Right atrium auricular region (tissue), 2 donors: ENCODE results near the gene CACNA1G. TPM values are rescaled to one million over a fixed set of nuclear protein-coding genes. Genes with fewer than 3 reads are reported as not detected.

ENCODE experiments used
- DNase-seq: peaks from one replicate; pipeline ENCODE4 v3.0.0-alpha.2; 2019; ENCODE audit warnings: low spot score
- H3K27ac ChIP-seq, 2 donors: fragments of 200-600 bp; sonication (generic); 1 replicate in 1 of 2; 2 replicates in 1 of 2; pipeline ENCODE4 v1.5.1; 2016 to 2019
- H3K27me3 ChIP-seq, 2 donors: fragments of 200-600 bp; sonication (generic); one replicate each; pipeline versions ENCODE4 v1.5.1 to v1.6.0; 2017 to 2019
- H3K36me3 ChIP-seq: fragments of 200-600 bp; sonication (generic); one replicate; pipeline ENCODE4 v1.5.1; 2016
- H3K4me1 ChIP-seq, 2 donors: fragments of 200-600 bp; sonication (generic); one replicate each; pipeline versions ENCODE4 v1.5.1 to v1.6.0; 2017 to 2019
- H3K4me3 ChIP-seq, 2 donors: fragments of 200-600 bp; sonication (generic); 1 replicate in 1 of 2; 2 replicates in 1 of 2; pipeline ENCODE4 v1.5.1; 2017 to 2019; ENCODE audit warnings: mild to moderate bottlenecking in 1 of 2, moderate library complexity in 1 of 2
- H3K9me3 ChIP-seq, 2 donors: fragments of 200-600 bp; sonication (generic); one replicate each; pipeline ENCODE4 v1.5.1; 2019
- total RNA-seq, 2 donors: library from RNA; depleted of rRNA; stranded (reverse); fragments of >200 nt; gene quantifications; one replicate each; pipeline ENCODE4 v1.1.0, GENCODE V29; 2016
- TF ChIP-seq, protein P1 (sequence below), 2 donors: fragments of 200-600 bp; sonication (generic); IDR thresholded peaks; one replicate each; pipeline ENCODE4 v1.5.1; 2019; ENCODE audit warnings: antibody characterized with exemption in 2 of 2

The CACNA1G gene
- total RNA-seq, 2 donors from 2014 or later, result 4.3 to 6.2 TPM

DNA sequence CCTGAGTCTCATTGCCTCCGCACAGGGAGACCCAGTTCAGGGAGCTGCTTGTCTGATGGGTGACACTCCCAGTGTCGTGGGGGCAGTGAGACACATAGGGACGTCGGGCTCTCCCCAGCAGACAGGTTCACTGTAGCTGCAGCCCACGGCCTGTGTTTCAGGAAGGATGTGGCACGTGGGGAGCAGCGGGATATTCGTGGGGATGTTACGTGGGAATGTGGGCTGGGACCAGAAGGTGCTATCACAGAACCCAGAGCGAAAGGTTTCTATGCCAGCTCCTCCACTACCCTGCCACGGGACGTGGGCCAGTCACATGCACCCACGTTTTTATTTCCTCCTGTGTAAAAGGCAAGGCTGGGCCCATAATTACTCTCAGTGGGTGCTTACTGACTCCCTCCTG is 16.3 kb downstream of the CACNA1G start:
- Histone ChIP-seq H3K9me3 (no peaks in the 10 kb centered on the region), H3K36me3 (no peaks in the 10 kb centered on the region), H3K4me1 (peaks cover 0 to 9% of the 10 kb centered on the region in 2 donors), H3K4me3 (no peak overlapping the region), H3K27ac (no peak overlapping the region), H3K27me3 (no peaks in the 10 kb centered on the region)
- DNase-seq, result no peak
- TF ChIP-seq, protein P1, sequence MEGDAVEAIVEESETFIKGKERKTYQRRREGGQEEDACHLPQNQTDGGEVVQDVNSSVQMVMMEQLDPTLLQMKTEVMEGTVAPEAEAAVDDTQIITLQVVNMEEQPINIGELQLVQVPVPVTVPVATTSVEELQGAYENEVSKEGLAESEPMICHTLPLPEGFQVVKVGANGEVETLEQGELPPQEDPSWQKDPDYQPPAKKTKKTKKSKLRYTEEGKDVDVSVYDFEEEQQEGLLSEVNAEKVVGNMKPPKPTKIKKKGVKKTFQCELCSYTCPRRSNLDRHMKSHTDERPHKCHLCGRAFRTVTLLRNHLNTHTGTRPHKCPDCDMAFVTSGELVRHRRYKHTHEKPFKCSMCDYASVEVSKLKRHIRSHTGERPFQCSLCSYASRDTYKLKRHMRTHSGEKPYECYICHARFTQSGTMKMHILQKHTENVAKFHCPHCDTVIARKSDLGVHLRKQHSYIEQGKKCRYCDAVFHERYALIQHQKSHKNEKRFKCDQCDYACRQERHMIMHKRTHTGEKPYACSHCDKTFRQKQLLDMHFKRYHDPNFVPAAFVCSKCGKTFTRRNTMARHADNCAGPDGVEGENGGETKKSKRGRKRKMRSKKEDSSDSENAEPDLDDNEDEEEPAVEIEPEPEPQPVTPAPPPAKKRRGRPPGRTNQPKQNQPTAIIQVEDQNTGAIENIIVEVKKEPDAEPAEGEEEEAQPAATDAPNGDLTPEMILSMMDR (IDR thresholded peaks at IDR 0.05), result no peak

DNA sequence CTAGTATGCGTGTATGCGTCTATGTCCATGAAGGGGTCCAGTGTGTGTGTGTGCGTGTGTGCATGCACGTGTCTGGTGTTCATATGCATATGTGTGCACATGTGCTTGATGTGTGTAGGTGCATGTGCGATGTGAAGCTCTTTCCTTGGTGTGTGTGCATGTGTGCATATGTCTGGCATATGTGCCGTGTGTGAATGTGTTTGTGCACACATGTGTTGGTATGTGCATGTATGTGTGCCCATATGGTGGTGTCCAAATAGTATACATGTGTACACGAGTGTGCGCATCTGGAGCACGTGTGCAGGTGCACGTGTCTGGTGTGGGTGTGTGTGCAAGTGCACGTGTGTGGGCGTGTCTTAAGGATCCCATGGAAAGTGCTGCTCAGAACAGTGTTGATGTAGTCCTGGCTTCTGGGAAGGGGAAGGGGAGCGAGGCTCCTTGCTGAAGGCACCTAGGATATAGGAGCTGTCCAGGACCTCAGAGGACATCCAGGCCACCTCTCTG is 17.0 kb downstream of the CACNA1G start:
- DNase-seq, result no peak
- H3K4me1 ChIP-seq, result peaks cover 0 to 14% of the 10 kb centered on the region in 2 donors
- H3K9me3 ChIP-seq, result no peaks in the 10 kb centered on the region
- H3K4me3 ChIP-seq, result no peak overlapping the region
- H3K27ac ChIP-seq, result no peak overlapping the region
- no peaks in the 10 kb centered on the region for H3K27me3 ChIP-seq
- TF ChIP-seq, protein P1 (IDR thresholded peaks at IDR 0.05), result no peak
- no peaks in the 10 kb centered on the region for H3K36me3 ChIP-seq

DNA sequence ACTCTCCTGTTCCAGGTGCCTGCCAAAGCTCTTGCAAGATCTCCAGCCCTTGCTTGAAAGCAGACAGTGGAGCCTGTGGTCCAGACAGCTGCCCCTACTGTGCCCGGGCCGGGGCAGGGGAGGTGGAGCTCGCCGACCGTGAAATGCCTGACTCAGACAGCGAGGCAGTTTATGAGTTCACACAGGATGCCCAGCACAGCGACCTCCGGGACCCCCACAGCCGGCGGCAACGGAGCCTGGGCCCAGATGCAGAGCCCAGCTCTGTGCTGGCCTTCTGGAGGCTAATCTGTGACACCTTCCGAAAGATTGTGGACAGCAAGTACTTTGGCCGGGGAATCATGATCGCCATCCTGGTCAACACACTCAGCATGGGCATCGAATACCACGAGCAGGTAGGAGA is 17.7 kb downstream of the CACNA1G start:
- DNase-seq, result no peak
- Histone ChIP-seq H3K4me1 (peaks cover 0 to 18% of the 10 kb centered on the region in 2 donors), H3K27ac (no peak overlapping the region), H3K9me3 (no peaks in the 10 kb centered on the region), H3K4me3 (no peak overlapping the region), H3K36me3 (no peaks in the 10 kb centered on the region), H3K27me3 (no peaks in the 10 kb centered on the region)
- TF ChIP-seq, protein P1 (IDR thresholded peaks at IDR 0.05), result no peak

DNA sequence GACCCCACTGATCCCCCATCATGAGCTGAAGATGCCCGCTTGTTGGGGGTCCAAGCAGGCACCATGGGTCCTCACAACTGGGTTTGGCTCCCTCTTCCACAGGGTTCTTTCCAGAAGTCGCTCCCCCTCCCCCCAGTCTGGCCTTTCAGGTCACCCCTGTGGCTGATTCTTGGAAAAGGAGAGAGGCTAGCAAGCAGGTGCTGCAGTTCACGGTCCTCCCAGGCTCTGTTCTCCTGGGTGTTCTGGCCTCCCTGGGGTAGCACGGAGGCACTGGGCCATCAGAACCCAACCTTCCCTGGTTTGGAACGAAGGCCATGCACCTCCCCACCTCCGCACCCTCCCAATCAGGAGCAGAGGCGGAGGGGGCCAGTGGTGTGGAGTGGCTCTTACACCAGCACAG is 18.9 kb downstream of the CACNA1G start:
- Histone ChIP-seq H3K4me1 (peaks cover 0 to 22% of the 10 kb centered on the region in 2 donors), H3K36me3 (no peaks in the 10 kb centered on the region), H3K27ac (no peak overlapping the region), H3K27me3 (no peaks in the 10 kb centered on the region), H3K9me3 (no peaks in the 10 kb centered on the region), H3K4me3 (no peak overlapping the region)
- TF ChIP-seq, protein P1 (IDR thresholded peaks at IDR 0.05), result no peak
- DNase-seq, result no peak

DNA sequence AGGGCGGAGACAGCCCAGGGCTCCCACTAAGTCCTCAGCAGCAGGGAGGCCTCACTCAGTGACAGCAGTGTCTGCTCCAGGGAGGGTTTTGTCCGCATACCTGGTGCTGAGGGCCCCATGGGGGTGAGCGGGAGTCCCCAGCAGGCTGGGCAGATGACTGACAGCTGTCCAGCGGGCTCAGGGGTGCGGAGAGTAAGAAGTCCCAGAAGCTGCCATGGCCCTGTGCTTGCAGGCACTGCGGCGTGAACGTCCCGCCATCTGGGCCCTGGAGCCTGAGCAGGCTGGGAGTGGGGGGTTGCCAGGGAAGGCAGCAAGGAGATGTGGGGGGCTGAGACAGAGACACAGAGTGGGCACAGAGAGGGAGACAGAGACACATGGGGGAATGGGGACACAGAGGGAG is 20.1 kb downstream of the CACNA1G start:
- DNase-seq, result no peak
- H3K4me3 ChIP-seq, result no peak overlapping the region
- H3K27me3 ChIP-seq, result no peaks in the 10 kb centered on the region
- peak overlapping the region in 1 of 2 donors; percentile 94 for H3K27ac ChIP-seq
- H3K4me1 ChIP-seq, result peaks cover 0 to 26% of the 10 kb centered on the region in 2 donors
- H3K36me3 ChIP-seq, result no peaks in the 10 kb centered on the region
- no peaks in the 10 kb centered on the region for H3K9me3 ChIP-seq
- TF ChIP-seq, protein P1 (IDR thresholded peaks at IDR 0.05), result no peak

DNA sequence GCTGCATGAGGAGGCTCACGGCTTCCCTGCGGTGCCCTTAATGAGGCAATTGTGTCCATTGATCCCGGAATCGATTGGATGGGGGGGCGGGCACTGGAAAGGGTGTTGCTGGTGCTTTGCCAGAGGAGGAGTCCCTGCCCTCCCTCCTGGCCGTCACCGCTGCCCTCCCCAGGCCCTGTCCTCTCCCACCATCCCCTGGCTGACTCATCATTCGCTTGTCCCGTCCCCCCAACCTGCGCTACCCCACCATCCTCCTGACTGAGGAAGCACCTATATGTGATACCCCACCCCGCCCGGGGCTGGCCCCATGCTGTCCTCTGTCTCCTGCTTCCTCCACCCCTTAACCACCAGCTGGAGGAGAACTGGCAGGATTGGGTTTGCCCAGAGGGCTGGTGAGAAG is 20.8 kb downstream of the CACNA1G start:
- Histone ChIP-seq H3K4me1 (peaks cover 0 to 32% of the 10 kb centered on the region in 2 donors), H3K27me3 (no peaks in the 10 kb centered on the region), H3K36me3 (no peaks in the 10 kb centered on the region), H3K9me3 (no peaks in the 10 kb centered on the region), H3K27ac (peak overlapping the region; percentile 84 to 94), H3K4me3 (no peak overlapping the region)
- DNase-seq, result no peak
- TF ChIP-seq, protein P1 (IDR thresholded peaks at IDR 0.05), result no peak
